DOHH2 (cell line): ENCODE data around the gene LSM7.

Source experiments
- EZH2phosphoT487 ChIP-seq: fragments of 200-600 bp; sonication (generic); IDR thresholded peaks from 2 replicates; pipeline ENCODE4 v1.6.1; 2017; ENCODE audit warnings: borderline replicate concordance, mild to moderate bottlenecking, antibody characterized with exemption, low read length, moderate library complexity, mixed read lengths
- TF ChIP-seq, protein P1 (sequence below): fragments of 200-600 bp; sonication (generic); IDR thresholded peaks from one replicate; pipeline ENCODE4 v1.5.1; 2014; ENCODE audit warnings: antibody characterized with exemption, mild to moderate bottlenecking, low read depth, low read length; ENCODE audit not compliant: poor library complexity, severe bottlenecking

- TF ChIP-seq, protein P1, sequence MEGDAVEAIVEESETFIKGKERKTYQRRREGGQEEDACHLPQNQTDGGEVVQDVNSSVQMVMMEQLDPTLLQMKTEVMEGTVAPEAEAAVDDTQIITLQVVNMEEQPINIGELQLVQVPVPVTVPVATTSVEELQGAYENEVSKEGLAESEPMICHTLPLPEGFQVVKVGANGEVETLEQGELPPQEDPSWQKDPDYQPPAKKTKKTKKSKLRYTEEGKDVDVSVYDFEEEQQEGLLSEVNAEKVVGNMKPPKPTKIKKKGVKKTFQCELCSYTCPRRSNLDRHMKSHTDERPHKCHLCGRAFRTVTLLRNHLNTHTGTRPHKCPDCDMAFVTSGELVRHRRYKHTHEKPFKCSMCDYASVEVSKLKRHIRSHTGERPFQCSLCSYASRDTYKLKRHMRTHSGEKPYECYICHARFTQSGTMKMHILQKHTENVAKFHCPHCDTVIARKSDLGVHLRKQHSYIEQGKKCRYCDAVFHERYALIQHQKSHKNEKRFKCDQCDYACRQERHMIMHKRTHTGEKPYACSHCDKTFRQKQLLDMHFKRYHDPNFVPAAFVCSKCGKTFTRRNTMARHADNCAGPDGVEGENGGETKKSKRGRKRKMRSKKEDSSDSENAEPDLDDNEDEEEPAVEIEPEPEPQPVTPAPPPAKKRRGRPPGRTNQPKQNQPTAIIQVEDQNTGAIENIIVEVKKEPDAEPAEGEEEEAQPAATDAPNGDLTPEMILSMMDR = no peak
- no peak for TF ChIP-seq EZH2phosphoT487
Measured at GRCh38 chr19:2308114-2308556, 20.3 kb downstream of the LSM7 start, which contains the start of gene LINGO3.
